Measurements from ENCODE around the gene SPPL2A. TPM values are rescaled to one million over a fixed set of nuclear protein-coding genes. Genes with fewer than 3 reads are reported as not detected.

Gene SPPL2A
- total and polyA plus RNA-seq, 2 of the 13 experiments (the other 11 are each of a cell fraction or from before 2014, with no cell fraction given) = 80.5 to 105 TPM

- TF ChIP-seq ZNF142 (CRISPR knock-in tag; IDR thresholded peaks at IDR 0.05) (no peak), MIER2 (CRISPR knock-in tag; IDR thresholded peaks at IDR 0.05) (peak; percentile 74; the same call in 1 of the 2 replicates), ZNF687 (CRISPR knock-in tag; IDR thresholded peaks at IDR 0.05) (no peak), HNF1B (CRISPR knock-in tag; IDR thresholded peaks at IDR 0.05) (peak; percentile 46; the same call in 1 of the 2 replicates), CENPX (CRISPR knock-in tag; IDR thresholded peaks at IDR 0.05) (no peak), TEF (CRISPR knock-in tag; IDR thresholded peaks at IDR 0.05) (peak; percentile 61; the same call in 1 of the 2 replicates), ZNF709 (CRISPR knock-in tag; IDR thresholded peaks at IDR 0.05) (no peak), HNRNPK (IDR thresholded peaks at IDR 0.05; ENCODE audit: low read depth, low read length, poor library complexity, severe bottlenecking) (no peak), ZNF546 (CRISPR knock-in tag; conservative IDR thresholded peaks at IDR 0.05) (no peak), ZNF782 (CRISPR knock-in tag; IDR thresholded peaks at IDR 0.05; ENCODE audit: borderline replicate concordance) (no peak), IRF2 (CRISPR knock-in tag; IDR thresholded peaks at IDR 0.05) (peak; percentile 85), GMEB1 (CRISPR knock-in tag; IDR thresholded peaks at IDR 0.05; ENCODE audit: borderline replicate concordance) (no peak; the same call in 1 of the 2 replicates)
These were observed 46.8 kb downstream of the SPPL2A start (continued) for GRCh38 chr15:50718700-50719125.

All from HepG2 (cell line).